ENCODE measurements around the gene BICD2.

BICD2 gene

DNA sequence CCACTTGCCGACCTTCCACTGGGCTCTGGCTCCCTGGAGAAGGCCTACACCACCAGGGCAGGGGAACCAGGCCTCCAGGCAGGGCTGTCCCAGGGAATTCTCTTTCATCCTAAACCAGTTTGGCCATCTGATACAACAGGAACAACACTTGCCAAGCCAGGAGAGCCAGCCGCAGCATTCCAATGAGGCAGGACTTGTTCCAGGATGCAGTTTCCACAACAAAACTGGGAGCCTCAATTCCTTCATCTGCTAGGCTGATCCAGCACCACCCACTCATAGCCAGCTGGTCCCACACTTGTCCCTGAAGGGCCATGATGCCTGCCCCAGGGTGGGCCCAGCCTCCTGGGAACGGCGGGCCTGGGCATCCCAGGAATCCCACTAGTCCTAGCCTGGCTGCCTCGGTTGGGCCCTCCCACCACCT lies 26.0 kb downstream of the BICD2 start:
- TF ChIP-seq JUND (IDR thresholded peaks at IDR 0.05; ENCODE audit: low read depth): no peak
- DNase-seq (ENCODE audit: low read depth in 1 of 2, low spot score in 1 of 2): peak; percentile 40 to 91
- in situ Hi-C loops (cut with HindIII; ENCODE audit: low pct_unique_long_range_greater_than_20kb, low sequenced_read_pairs): no loop called here

GRCh38 chr9:92737611-92738299 lies 26.9 kb downstream of the BICD2 start:
- in situ Hi-C loops (cut with HindIII; ENCODE audit: low pct_unique_long_range_greater_than_20kb, low sequenced_read_pairs): no loop called here
- TF ChIP-seq JUND (IDR thresholded peaks at IDR 0.05; ENCODE audit: low read depth): no peak

DNA sequence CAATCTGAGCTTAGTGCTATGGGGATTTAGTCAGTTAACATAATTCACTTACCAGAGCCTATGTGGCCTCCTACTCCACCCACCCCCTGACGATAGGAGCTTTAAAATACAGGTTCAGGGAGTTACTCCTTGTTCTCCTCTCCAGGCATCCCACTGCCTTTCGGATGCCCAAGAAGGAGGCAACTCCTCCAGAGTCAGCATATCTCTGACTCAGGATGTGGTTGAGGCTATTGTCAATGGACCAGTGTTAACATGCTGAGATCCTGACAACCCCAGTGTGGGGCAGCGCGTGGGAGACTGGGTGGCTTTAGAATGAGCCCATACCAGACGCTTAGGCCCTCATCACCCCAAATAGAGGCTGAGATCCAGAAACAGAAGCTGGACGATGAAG lies 27.4 kb downstream of the BICD2 start:
- TF ChIP-seq JUND (IDR thresholded peaks at IDR 0.05; ENCODE audit: low read depth): no peak
- in situ Hi-C loops (cut with HindIII; ENCODE audit: low pct_unique_long_range_greater_than_20kb, low sequenced_read_pairs): no loop called here
- DNase-seq (ENCODE audit: low read depth in 1 of 2, low spot score in 1 of 2): no peak

More at GRCh38 chr9:92737611-92738299, 26.9 kb downstream of the BICD2 start:
- DNase-seq (ENCODE audit: low read depth in 1 of 2, low spot score in 1 of 2): no peak

- no peak for DNase-seq (ENCODE audit: low read depth in 1 of 2, low spot score in 1 of 2)
- in situ Hi-C loops (cut with HindIII; ENCODE audit: low pct_unique_long_range_greater_than_20kb, low sequenced_read_pairs): no loop called here
- no peak for TF ChIP-seq JUND (IDR thresholded peaks at IDR 0.05; ENCODE audit: low read depth)
These were observed 27.9 kb downstream of the BICD2 start for GRCh38 chr9:92736563-92737215.

- in situ Hi-C loops (cut with HindIII; ENCODE audit: low pct_unique_long_range_greater_than_20kb, low sequenced_read_pairs): no loop called here
- DNase-seq (ENCODE audit: low read depth in 1 of 2, low spot score in 1 of 2): no peak
- no peak for TF ChIP-seq JUND (IDR thresholded peaks at IDR 0.05; ENCODE audit: low read depth)
These were observed 28.7 kb downstream of the BICD2 start for GRCh38 chr9:92735636-92736562.

DNA sequence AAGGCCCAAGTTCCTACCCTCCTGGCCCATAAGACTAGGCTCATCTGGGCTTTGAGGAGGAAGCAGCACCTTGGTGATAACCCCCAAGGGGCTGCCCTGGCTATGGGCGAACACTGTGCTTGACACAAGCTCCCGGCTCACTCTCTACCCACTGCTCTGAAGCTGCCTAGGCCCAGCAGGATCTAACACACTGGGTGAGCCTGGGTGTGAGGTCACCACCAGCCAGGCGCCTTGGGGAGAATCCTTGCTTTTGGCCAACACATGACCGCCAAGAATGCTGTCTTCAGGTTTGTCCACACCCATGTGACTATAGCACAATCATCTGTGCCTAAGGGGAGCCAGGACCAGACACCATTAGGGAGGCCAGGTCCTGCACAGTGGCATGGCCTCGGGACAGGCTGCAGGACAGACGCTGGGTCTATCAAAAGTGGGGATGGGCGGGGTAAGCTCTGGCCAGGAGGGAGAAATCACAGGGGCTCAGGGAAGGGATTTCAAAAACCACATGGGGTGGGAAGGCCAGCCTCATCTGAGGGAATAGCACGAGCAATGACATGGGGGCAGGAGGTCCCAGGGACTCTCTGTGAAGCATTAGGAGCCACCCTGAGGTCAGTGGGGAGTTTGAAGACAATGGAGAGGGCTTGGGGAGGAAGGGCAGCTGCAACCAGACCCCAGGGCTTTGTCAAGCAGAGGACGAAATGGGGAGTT lies 29.6 kb downstream of the BICD2 start:
- no peak for DNase-seq (ENCODE audit: low read depth in 1 of 2, low spot score in 1 of 2)
- in situ Hi-C loops (cut with HindIII; ENCODE audit: low pct_unique_long_range_greater_than_20kb, low sequenced_read_pairs): no loop called here
- no peak for TF ChIP-seq JUND (IDR thresholded peaks at IDR 0.05; ENCODE audit: low read depth)

- no peak for TF ChIP-seq JUND (IDR thresholded peaks at IDR 0.05; ENCODE audit: low read depth)
- DNase-seq (ENCODE audit: low read depth in 1 of 2, low spot score in 1 of 2): no peak
- in situ Hi-C loops (cut with HindIII; ENCODE audit: low pct_unique_long_range_greater_than_20kb, low sequenced_read_pairs): no loop called here
These were observed 33.7 kb downstream of the BICD2 start for GRCh38 chr9:92730897-92731296.

DNA sequence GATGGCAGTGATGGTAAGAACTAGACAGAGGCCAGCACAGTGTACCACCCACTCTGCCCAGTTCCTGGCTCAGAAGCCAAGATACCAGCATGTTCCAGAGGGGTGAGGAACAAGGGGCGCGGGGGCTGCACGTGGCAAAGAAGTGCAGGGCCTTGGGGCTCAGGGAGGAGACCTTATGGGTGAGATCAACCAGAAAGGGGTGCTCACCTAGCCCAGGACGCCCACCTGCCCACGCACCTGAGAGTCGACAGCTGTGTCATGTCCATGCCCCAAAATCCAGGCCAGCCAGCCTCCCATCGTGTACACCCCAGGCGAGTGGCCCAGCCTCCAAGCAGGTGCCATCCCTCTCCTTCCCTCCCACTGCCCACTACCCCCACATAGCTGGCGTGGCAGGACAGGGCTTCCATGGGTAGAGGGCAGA lies 34.9 kb downstream of the BICD2 start:
- TF ChIP-seq JUND (IDR thresholded peaks at IDR 0.05; ENCODE audit: low read depth): no peak
- no peak for DNase-seq (ENCODE audit: low read depth in 1 of 2, low spot score in 1 of 2)
- in situ Hi-C loops (cut with HindIII; ENCODE audit: low pct_unique_long_range_greater_than_20kb, low sequenced_read_pairs): no loop called here

GRCh38 chr9:92728831-92729734 lies 35.5 kb downstream of the BICD2 start:
- DNase-seq (ENCODE audit: low read depth in 1 of 2, low spot score in 1 of 2): no peak
- in situ Hi-C loops (cut with HindIII; ENCODE audit: low pct_unique_long_range_greater_than_20kb, low sequenced_read_pairs): no loop called here

DNA sequence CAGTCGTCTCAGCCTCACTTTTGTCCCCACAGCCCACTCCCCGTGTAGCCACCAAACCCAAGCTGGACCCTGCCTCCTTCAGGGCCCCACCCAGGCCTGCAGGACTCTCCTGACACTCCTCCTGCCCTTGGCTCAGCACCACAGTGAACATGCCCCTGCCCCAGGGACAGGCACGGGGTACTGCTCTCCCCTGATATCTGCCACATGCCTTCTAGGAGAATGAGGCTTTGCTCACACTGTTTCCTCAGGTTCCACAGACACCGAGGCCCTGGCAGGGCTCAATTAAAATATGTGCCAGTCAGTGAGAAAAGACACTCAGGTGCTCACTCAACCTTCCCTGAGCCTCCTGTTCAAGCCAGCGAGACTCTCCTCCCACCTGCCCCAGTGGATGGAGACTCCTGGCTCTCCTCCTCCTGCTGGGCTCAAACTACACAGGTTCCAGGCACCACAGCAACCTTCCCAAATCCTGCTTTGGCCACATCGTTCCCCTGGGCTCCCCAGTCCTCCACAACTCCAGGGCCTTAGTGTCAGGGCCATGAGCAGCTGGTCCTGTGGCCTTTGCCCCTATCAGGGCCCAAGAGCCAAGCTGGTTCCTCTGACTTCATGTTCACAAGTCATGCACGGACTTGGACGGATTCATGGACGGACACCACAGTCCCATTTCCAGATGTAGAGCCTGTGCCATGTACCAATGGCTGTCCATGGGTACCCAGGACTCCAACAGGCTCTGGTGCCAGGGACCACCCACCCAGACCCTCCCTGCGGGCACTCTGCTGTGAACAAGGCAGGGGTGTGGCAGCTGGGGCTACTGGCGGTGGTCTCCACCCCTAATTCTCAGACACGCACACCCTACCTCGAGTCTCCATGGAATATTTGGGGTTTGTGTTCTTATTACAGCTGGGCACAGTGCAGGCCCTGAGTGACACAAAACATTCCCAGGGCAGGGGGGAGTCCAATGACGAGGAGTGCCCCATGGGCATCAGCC lies 36.6 kb downstream of the BICD2 start:
- in situ Hi-C loops (cut with HindIII; ENCODE audit: low pct_unique_long_range_greater_than_20kb, low sequenced_read_pairs): no loop called here
- DNase-seq (ENCODE audit: low read depth in 1 of 2, low spot score in 1 of 2): no peak
- TF ChIP-seq JUND (IDR thresholded peaks at IDR 0.05; ENCODE audit: low read depth): no peak

More at GRCh38 chr9:92728831-92729734, 35.5 kb downstream of the BICD2 start:
- no peak for TF ChIP-seq JUND (IDR thresholded peaks at IDR 0.05; ENCODE audit: low read depth)
